HCT116 (cell line): Measurements from ENCODE around the gene CETN1. TPM values are rescaled to one million over a fixed set of nuclear protein-coding genes. Genes with fewer than 3 reads are reported as not detected.

ENCODE experiments used
- ATAC-seq: fragments of 200-7000 bp; cut with Tn5 transposase; 2 replicates; pipeline ENCODE4 v1.9.1; 2020; ENCODE audit warnings: mild to moderate bottlenecking, moderate library complexity
- BruUV-seq: library from RNA; stranded (reverse); fragments of 400-500 nt; replicated peaks from 2 replicates; lab custom pipeline; 2021; lab: Mats Ljungman, UMichigan
- CTCF ChIA-PET: fragments of 300-600 bp; sonication (Branson Sonifier 250); formaldehyde crosslinking; loops from one replicate; lab custom pipeline; 2021; ENCODE audit warnings: antibody characterized with exemption; lab: Charles Lee
- POLR2A ChIA-PET: fragments of 300-600, 350-600 bp; sonication (Branson Sonifier 250); formaldehyde crosslinking; loops from one replicate; lab custom pipeline; 2021; ENCODE audit warnings: antibody characterized with exemption; lab: Charles Lee
- RAD21 ChIA-PET, 2 experiments: fragments of 300-600 bp; sonication (Branson Sonifier 250); formaldehyde crosslinking; loops; one replicate each; lab custom pipeline; 2023; ENCODE audit warnings: low total read pairs in 2 of 2; ENCODE audit not compliant: uncharacterized antibody in 2 of 2, unreplicated experiment in 2 of 2, low non-redundant PET in 1 of 2; lab: Charles Lee
- DNase-seq: peaks from one replicate; pipeline ENCODE4 v3.0.0-alpha.2; 2010; ENCODE audit warnings: low read depth, low spot score
- H2AFZ ChIP-seq: fragments of 200-600 bp; shearing (Covaris generic), sonication (generic); 2 replicates; pipeline ENCODE4 v1.6.1; 2017; ENCODE audit warnings: low read depth, mixed run types, mixed read lengths, antibody characterized with exemption, low read length; ENCODE audit not compliant: poor library complexity, severe bottlenecking
- H3K27ac ChIP-seq: 2 replicates; pipeline ENCODE4 v1.5.1; 2012; ENCODE audit warnings: low read depth, low read length
- H3K27me3 ChIP-seq: fragments of 200-600 bp; sonication (generic); 2 replicates; pipeline ENCODE4 v1.6.1; 2016; ENCODE audit warnings: mixed run types, low read length, mixed read lengths; ENCODE audit not compliant: insufficient read depth
- H3K36me3 ChIP-seq, 2 experiments: fragments of 200-500 bp in 1 of 2; fragments of 200-600 bp in 1 of 2; sonication (Bioruptor generic) in 1 of 2; sonication (generic) in 1 of 2; 2 replicates each; pipeline versions ENCODE4 v1.5.1 to v1.6.1; 2014 to 2016; ENCODE audit warnings: low read length in 2 of 2, inconsistent platforms in 1 of 2, mixed read lengths in 1 of 2, mixed run types in 1 of 2; ENCODE audit not compliant: insufficient read depth in 2 of 2, control insufficient read depth in 1 of 2
- H3K4me1 ChIP-seq, 2 experiments: fragments of 200-600 bp in 1 of 2; sonication (generic) in 1 of 2; 2 replicates each; pipeline versions ENCODE4 v1.5.1 to v1.6.1; 2012 to 2017; ENCODE audit warnings: low read length in 2 of 2, inconsistent platforms in 1 of 2, mild to moderate bottlenecking in 1 of 2, mixed read lengths in 1 of 2, mixed run types in 1 of 2, moderate library complexity in 1 of 2; ENCODE audit not compliant: insufficient read depth in 2 of 2, control insufficient read depth in 1 of 2
- H3K4me2 ChIP-seq: fragments of 200-600 bp; sonication (generic); 2 replicates; pipeline ENCODE4 v1.6.1; 2017; ENCODE audit warnings: mixed run types, low read length, mixed read lengths
- H3K4me3 ChIP-seq, 2 experiments: fragments of 200-600 bp in 1 of 2; sonication (generic) in 1 of 2; replicated peaks in 1 of 2; 2 replicates each; pipeline ENCODE4 v1.5.1; 2011 to 2016; ENCODE audit warnings: low read length in 2 of 2, control low read depth in 1 of 2, low read depth in 1 of 2, mild to moderate bottlenecking in 1 of 2, mixed read lengths in 1 of 2, mixed run types in 1 of 2
- H3K79me2 ChIP-seq: fragments of 200-600 bp; sonication (generic); 2 replicates; pipeline ENCODE4 v1.6.1; 2017; ENCODE audit warnings: mild to moderate bottlenecking, mixed run types, low read length, moderate library complexity, mixed read lengths; ENCODE audit not compliant: insufficient read depth
- H3K9ac ChIP-seq: fragments of 200-600 bp; sonication (generic); 2 replicates; pipeline ENCODE4 v1.6.1; 2016; ENCODE audit warnings: low read length, mixed read lengths
- H3K9me2 ChIP-seq: fragments of 200-600 bp; sonication (generic), shearing (Covaris generic); 2 replicates; pipeline ENCODE4 v1.6.1; 2017; ENCODE audit warnings: mixed run types, mild to moderate bottlenecking, moderate library complexity; ENCODE audit not compliant: insufficient read depth
- H3K9me3 ChIP-seq, 2 experiments: fragments of 200-500 bp in 1 of 2; fragments of 200-600 bp in 1 of 2; sonication (Bioruptor generic) in 1 of 2; sonication (generic) in 1 of 2; 2 replicates each; pipeline ENCODE4 v1.6.1; 2014 to 2017; ENCODE audit warnings: low read length in 2 of 2, mixed read lengths in 2 of 2, inconsistent platforms in 1 of 2, low read depth in 1 of 2, mild to moderate bottlenecking in 1 of 2, mixed run types in 1 of 2, moderate library complexity in 1 of 2; ENCODE audit not compliant: control insufficient read depth in 1 of 2, insufficient read depth in 1 of 2
- H4K20me1 ChIP-seq: fragments of 200-600 bp; sonication (generic), shearing (Covaris generic); 2 replicates; pipeline ENCODE4 v1.6.1; 2017; ENCODE audit warnings: mixed run types, mild to moderate bottlenecking, moderate library complexity; ENCODE audit not compliant: insufficient read depth
- CEBPB ChIP-seq: IDR thresholded peaks from 2 replicates; pipeline ENCODE4 v1.6.1; 2012; ENCODE audit warnings: low read depth
- ELF1 ChIP-seq: IDR thresholded peaks from 2 replicates; pipeline ENCODE4 v1.6.1; 2012; ENCODE audit warnings: low read depth, borderline replicate concordance
- FOSL1 ChIP-seq: IDR thresholded peaks from 2 replicates; pipeline ENCODE4 v1.6.1; 2012; ENCODE audit warnings: low read depth
- JUND ChIP-seq: IDR thresholded peaks from 2 replicates; pipeline ENCODE4 v1.6.1; 2012
- POLR2A ChIP-seq: IDR thresholded peaks from 2 replicates; pipeline ENCODE4 v1.7.0; 2011; ENCODE audit warnings: borderline replicate concordance; ENCODE audit not compliant: insufficient read depth, insufficient read length; ENCODE audit errors: extremely low read depth
- SP1 ChIP-seq: IDR thresholded peaks from 2 replicates; pipeline ENCODE4 v1.6.1; 2012; ENCODE audit warnings: low read depth
- SRF ChIP-seq: IDR thresholded peaks from 2 replicates; pipeline ENCODE4 v1.6.1; 2012; ENCODE audit warnings: low read depth
- YY1 ChIP-seq: IDR thresholded peaks from 2 replicates; pipeline ENCODE4 v1.6.1; 2011; ENCODE audit warnings: low read length, low read depth, moderate library complexity, mild to moderate bottlenecking; ENCODE audit not compliant: insufficient replicate concordance; ENCODE audit errors: extremely low read depth
- ZFX ChIP-seq: fragments of 450-650 bp; IDR thresholded peaks from 2 replicates; pipeline ENCODE4 v1.6.1; 2017
- ZNF274 ChIP-seq: fragments of 200-500 bp; sonication (Bioruptor generic); IDR thresholded peaks from 2 replicates; pipeline ENCODE4 v1.6.1; 2014; ENCODE audit warnings: mild to moderate bottlenecking, low read depth, low read length, inconsistent platforms
- intact Hi-C: fragments of 100-400 bp; cut with micrococcal nuclease; formaldehyde crosslinking; loops from 2 replicates; pipeline ENCODE4 v1.10.0; 2022
- total RNA-seq: library from RNA; stranded (reverse); gene quantifications from one replicate; pipeline ENCODE4 v1.2.1, GENCODE V29; 2021; ENCODE audit not compliant: unreplicated experiment
- TF ChIP-seq, protein P1 (sequence below): IDR thresholded peaks from 2 replicates; pipeline ENCODE4 v1.6.1; 2011; ENCODE audit warnings: mild to moderate bottlenecking, low read length, moderate library complexity; ENCODE audit not compliant: insufficient replicate concordance; ENCODE audit errors: extremely low read depth
- TF ChIP-seq, protein P2 (sequence below): IDR thresholded peaks from 2 replicates; pipeline ENCODE4 v1.6.1; 2012; ENCODE audit warnings: low read depth
- TF ChIP-seq, protein P3 (sequence below): IDR thresholded peaks from 2 replicates; pipeline ENCODE4 v1.6.1; 2012

The CETN1 gene
- total RNA-seq, 1 experiment from 2014 or later, result not detected

DNA sequence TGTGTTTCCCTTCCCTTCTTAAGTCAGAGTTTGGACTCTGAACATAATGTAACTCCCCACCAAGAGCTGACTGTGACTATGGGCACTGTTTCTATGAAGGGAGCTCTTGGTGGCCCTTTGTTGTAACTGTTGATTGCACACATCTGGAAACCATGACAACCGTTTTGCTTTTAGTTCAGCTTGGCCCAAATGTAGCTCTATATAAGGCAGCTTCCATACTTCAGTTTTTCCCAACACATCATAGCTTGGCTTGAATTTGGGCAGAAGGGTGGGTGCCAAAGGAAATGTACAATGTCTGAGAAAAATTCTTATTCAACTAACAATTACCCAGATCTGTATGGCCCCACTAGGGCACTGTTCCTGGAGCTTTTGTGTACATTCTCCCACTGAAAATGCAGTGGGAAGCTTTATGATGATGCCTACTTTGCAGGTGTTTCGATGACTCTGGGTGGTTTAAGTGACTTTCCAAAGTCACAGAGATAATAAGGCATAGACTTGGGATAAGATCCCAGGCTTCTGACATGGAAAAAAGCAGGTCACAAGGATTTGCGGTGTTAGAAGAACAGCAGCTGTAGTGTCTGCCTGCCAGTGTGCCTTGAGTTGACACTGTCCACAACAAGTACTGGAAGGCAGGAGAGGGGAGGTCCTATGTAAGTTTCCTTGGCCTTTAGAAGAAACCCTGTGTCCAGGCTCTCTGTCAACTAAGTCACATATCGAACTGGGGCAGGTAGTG is 2.4 kb upstream of the CETN1 start:
- Histone ChIP-seq H2AFZ (no peak overlapping the region), H3K27me3 (0 out of 2 replicates have a peak, but pooled peaks cover 5% of the 10 kb centered on the region), H3K9me2 (no peaks in the 10 kb centered on the region), H3K4me3 (no peak overlapping the region), H4K20me1 (no peaks in the 10 kb centered on the region), H3K4me2 (no peak overlapping the region), H3K27ac (no peak overlapping the region), H3K4me1 (no peaks in the 10 kb centered on the region), H3K79me2 (no peaks in the 10 kb centered on the region), H3K9me3 (no peaks in the 10 kb centered on the region), H3K9ac (no peak overlapping the region), H3K36me3 (no peaks in the 10 kb centered on the region)
- ChIA-PET POLR2A (no interaction called here), RAD21 (no interaction called here), CTCF (no interaction called here)
- no peak for TF ChIP-seq JUND
- TF ChIP-seq ZNF274, result no peak
- TF ChIP-seq ZFX, result no peak
- TF ChIP-seq ELF1, result no peak
- TF ChIP-seq CEBPB, result no peak
- intact Hi-C loops, result no loop called here
- DNase-seq (no peak), ATAC-seq (no peak)
- BruUV-seq, result no TSS peak

DNA sequence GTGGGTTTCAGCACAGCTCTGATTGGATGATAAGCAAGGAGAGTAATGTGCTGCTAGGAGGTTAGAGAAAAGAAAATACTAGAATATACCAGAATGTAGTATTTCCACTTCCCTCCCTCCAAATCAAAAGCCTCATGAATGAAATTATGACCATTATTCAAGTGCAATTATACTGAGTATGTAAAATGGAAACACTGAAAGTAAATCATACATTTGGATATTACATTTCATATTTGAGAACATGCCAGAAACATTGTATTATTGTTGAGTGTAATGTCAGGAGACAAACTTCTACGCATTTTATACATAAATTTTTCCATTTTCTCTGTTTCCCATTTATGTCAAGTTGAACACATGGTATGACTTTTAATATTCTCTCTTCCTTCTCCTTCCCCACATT is 942 bp upstream of the CETN1 start:
- Histone ChIP-seq H3K4me3 (no peak overlapping the region), H3K79me2 (no peaks in the 10 kb centered on the region), H3K9ac (no peak overlapping the region), H2AFZ (no peak overlapping the region), H3K9me2 (no peaks in the 10 kb centered on the region), H3K4me2 (no peak overlapping the region), H3K4me1 (no peaks in the 10 kb centered on the region), H4K20me1 (no peaks in the 10 kb centered on the region), H3K27me3 (0 out of 2 replicates have a peak, but pooled peaks cover 2% of the 10 kb centered on the region), H3K36me3 (no peaks in the 10 kb centered on the region), H3K27ac (no peak overlapping the region), H3K9me3 (peaks cover 0 to 4% of the 10 kb centered on the region in 2 experiments; a peak in 1 of 4 replicates)
- ChIA-PET CTCF (no interaction called here), RAD21 (no interaction called here), POLR2A (no interaction called here)
- no peak for ATAC-seq
- no TSS peak for BruUV-seq
- no peak for DNase-seq
- intact Hi-C loops, result no loop called here
- TF ChIP-seq JUND (no peak), YY1 (no peak), ZFX (no peak), POLR2A (no peak), SP1 (no peak), FOSL1 (no peak), CEBPB (no peak), SRF (no peak)
- TF ChIP-seq, protein P1, sequence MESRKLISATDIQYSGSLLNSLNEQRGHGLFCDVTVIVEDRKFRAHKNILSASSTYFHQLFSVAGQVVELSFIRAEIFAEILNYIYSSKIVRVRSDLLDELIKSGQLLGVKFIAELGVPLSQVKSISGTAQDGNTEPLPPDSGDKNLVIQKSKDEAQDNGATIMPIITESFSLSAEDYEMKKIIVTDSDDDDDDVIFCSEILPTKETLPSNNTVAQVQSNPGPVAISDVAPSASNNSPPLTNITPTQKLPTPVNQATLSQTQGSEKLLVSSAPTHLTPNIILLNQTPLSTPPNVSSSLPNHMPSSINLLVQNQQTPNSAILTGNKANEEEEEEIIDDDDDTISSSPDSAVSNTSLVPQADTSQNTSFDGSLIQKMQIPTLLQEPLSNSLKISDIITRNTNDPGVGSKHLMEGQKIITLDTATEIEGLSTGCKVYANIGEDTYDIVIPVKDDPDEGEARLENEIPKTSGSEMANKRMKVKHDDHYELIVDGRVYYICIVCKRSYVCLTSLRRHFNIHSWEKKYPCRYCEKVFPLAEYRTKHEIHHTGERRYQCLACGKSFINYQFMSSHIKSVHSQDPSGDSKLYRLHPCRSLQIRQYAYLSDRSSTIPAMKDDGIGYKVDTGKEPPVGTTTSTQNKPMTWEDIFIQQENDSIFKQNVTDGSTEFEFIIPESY, result no peak
- TF ChIP-seq, protein P2, sequence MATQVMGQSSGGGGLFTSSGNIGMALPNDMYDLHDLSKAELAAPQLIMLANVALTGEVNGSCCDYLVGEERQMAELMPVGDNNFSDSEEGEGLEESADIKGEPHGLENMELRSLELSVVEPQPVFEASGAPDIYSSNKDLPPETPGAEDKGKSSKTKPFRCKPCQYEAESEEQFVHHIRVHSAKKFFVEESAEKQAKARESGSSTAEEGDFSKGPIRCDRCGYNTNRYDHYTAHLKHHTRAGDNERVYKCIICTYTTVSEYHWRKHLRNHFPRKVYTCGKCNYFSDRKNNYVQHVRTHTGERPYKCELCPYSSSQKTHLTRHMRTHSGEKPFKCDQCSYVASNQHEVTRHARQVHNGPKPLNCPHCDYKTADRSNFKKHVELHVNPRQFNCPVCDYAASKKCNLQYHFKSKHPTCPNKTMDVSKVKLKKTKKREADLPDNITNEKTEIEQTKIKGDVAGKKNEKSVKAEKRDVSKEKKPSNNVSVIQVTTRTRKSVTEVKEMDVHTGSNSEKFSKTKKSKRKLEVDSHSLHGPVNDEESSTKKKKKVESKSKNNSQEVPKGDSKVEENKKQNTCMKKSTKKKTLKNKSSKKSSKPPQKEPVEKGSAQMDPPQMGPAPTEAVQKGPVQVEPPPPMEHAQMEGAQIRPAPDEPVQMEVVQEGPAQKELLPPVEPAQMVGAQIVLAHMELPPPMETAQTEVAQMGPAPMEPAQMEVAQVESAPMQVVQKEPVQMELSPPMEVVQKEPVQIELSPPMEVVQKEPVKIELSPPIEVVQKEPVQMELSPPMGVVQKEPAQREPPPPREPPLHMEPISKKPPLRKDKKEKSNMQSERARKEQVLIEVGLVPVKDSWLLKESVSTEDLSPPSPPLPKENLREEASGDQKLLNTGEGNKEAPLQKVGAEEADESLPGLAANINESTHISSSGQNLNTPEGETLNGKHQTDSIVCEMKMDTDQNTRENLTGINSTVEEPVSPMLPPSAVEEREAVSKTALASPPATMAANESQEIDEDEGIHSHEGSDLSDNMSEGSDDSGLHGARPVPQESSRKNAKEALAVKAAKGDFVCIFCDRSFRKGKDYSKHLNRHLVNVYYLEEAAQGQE, result no peak
- TF ChIP-seq, protein P3, sequence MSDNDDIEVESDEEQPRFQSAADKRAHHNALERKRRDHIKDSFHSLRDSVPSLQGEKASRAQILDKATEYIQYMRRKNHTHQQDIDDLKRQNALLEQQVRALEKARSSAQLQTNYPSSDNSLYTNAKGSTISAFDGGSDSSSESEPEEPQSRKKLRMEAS, result no peak
